Transverse colon (tissue), 4 donors: ENCODE measurements around the gene PHF21A. TPM values are rescaled to one million over a fixed set of nuclear protein-coding genes. Genes with fewer than 3 reads are reported as not detected.
A peak's percentile ranks its signal among the peaks of the same experiment; 100 is the strongest.

Experiments
- DNase-seq: peaks from one replicate; pipeline ENCODE4 v3.0.0-alpha.2; 2019
- H3K27ac ChIP-seq, 4 donors: fragments of 200-600 bp; sonication (generic); 2 replicates each; pipeline ENCODE4 v1.5.1; 2016 to 2018; ENCODE audit warnings: inconsistent platforms in 4 of 4
- H3K27me3 ChIP-seq: fragments of 200-600 bp; sonication (generic); 2 replicates; pipeline ENCODE4 v1.5.1; 2017; ENCODE audit warnings: inconsistent platforms
- H3K36me3 ChIP-seq, 4 donors: fragments of 200-600 bp; sonication (generic); 2 replicates each; pipeline ENCODE4 v1.5.1; 2017 to 2019; ENCODE audit warnings: inconsistent platforms in 4 of 4
- H3K4me1 ChIP-seq, 4 donors: fragments of 200-600 bp; sonication (generic); 2 replicates each; pipeline ENCODE4 v1.5.1; 2017 to 2020; ENCODE audit warnings: inconsistent platforms in 4 of 4
- H3K4me3 ChIP-seq, 4 donors: fragments of 200-600 bp; sonication (generic); 1 replicate in 1 of 4; 2 replicates in 3 of 4; pipeline versions ENCODE4 v1.5.1 to v1.6.1; 2017 to 2019; ENCODE audit warnings: inconsistent platforms in 4 of 4
- H3K9me3 ChIP-seq, 2 donors: fragments of 200-600 bp; sonication (generic); 2 replicates each; pipeline ENCODE4 v1.5.1; 2017 to 2019; ENCODE audit warnings: inconsistent platforms in 2 of 2
- EP300 ChIP-seq: sonication (generic); formaldehyde crosslinking; IDR thresholded peaks from one replicate; pipeline ENCODE4 v1.6.1; 2017; ENCODE audit warnings: antibody characterized with exemption, low read depth
- POLR2A ChIP-seq: fragments of 450-650 bp; IDR thresholded peaks from one replicate; pipeline ENCODE4 v1.6.1; 2016; ENCODE audit warnings: antibody characterized with exemption, mild to moderate bottlenecking, moderate library complexity
- POLR2AphosphoS5 ChIP-seq, 3 donors: sonication (generic); formaldehyde crosslinking; IDR thresholded peaks; one replicate each; pipeline ENCODE4 v1.6.1; 2016; ENCODE audit warnings: antibody characterized with exemption in 3 of 3
- WGBS, 2 donors: methylation state at CpG; one replicate each; pipeline ENCODE4 v1.1.5; 2018; ENCODE audit warnings: low coverage in 1 of 2; 5-methylcytosine and 5-hydroxymethylcytosine counted together
- in situ Hi-C, 4 donors: fragments of 200-750 bp; cut with MboI; loops; one replicate each; pipeline versions ENCODE4 v1.15.0 to v1.15.1; 2017; ENCODE audit warnings: low sequenced_read_pairs in 3 of 4, low pct_ligation_motif_present in 1 of 4, low pct_unique_long_range_greater_than_20kb in 1 of 4
- intact Hi-C: fragments of 100-400 bp; cut with DNase I; formaldehyde crosslinking; loops from one replicate; pipeline ENCODE4 v1.15.1; 2023; ENCODE audit warnings: low total_unique reads
- total RNA-seq, 4 donors: library from RNA; depleted of rRNA; stranded (reverse); fragments of >200 nt; gene quantifications; one replicate each; pipeline ENCODE4 v1.1.0, GENCODE V29; 2016
- TF ChIP-seq, protein P1 (sequence below), 5 experiments: fragments of 200-600 bp in 3 of 5; fragments of 450-650 bp in 2 of 5; sonication (generic) in 3 of 5; IDR thresholded peaks; 1 replicate in 2 of 5; 2 replicates in 3 of 5; pipeline ENCODE4 v1.5.1; 2016 to 2017; ENCODE audit warnings: antibody characterized with exemption in 5 of 5, inconsistent platforms in 3 of 5, mild to moderate bottlenecking in 2 of 5, moderate library complexity in 1 of 5

The PHF21A gene
- total RNA-seq: 10 to 100 TPM; 18.6 to 57.2 (median 40.2) TPM

DNA sequence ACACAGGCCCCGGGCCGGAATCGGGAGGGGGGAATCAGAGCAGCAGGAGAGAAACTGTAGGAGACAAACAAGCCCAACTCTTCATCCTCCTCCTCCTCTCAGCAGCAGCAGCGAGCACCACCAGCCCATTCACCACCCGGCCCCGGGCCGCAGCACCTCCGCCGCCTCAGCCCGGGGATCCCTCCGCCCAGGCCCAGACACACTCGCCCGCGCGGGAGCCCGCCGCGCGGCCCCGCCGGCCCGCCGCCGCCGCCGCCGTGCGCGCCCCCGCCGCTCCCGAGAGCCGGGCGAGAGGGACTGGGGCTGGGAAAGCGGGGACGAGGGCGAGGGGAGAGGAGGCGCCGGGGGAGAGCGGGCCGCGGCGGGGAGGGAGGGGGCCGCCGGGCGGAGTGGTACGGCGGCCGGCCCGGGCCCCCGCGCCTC lies at the start of gene PHF21A:
Gene PHF21A (minus strand): TSS at position 154 of the 423 bp plus-strand sequence. CDS start 37,235 bp downstream, outside the sequence.
- peak; percentile 76 to 89 (median 85) for TF ChIP-seq POLR2AphosphoS5 (IDR thresholded peaks at IDR 0.05)
- TF ChIP-seq EP300: no peak
- TF ChIP-seq POLR2A: peak; percentile 49
- TF ChIP-seq, protein P1, sequence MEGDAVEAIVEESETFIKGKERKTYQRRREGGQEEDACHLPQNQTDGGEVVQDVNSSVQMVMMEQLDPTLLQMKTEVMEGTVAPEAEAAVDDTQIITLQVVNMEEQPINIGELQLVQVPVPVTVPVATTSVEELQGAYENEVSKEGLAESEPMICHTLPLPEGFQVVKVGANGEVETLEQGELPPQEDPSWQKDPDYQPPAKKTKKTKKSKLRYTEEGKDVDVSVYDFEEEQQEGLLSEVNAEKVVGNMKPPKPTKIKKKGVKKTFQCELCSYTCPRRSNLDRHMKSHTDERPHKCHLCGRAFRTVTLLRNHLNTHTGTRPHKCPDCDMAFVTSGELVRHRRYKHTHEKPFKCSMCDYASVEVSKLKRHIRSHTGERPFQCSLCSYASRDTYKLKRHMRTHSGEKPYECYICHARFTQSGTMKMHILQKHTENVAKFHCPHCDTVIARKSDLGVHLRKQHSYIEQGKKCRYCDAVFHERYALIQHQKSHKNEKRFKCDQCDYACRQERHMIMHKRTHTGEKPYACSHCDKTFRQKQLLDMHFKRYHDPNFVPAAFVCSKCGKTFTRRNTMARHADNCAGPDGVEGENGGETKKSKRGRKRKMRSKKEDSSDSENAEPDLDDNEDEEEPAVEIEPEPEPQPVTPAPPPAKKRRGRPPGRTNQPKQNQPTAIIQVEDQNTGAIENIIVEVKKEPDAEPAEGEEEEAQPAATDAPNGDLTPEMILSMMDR (IDR thresholded peaks at IDR 0.05): no peak
- H3K36me3 ChIP-seq: no peaks in the 10 kb centered on the region
- no peaks in the 10 kb centered on the region for H3K27me3 ChIP-seq
- H3K27ac ChIP-seq: peak within 1 kb of the TSS; percentile 93 to 96 (median 94)
- WGBS, 2 donors: 0% methylated on average over 13 of the region's 52 CpGs; no CpG with 5 or more reads in 1 of the 2 donors
- peak; percentile 92 for DNase-seq
- intact Hi-C loops (no loop called here), in situ Hi-C loops (no loop called here)
- peaks cover 7 to 37% (median 17%) of the 10 kb centered on the region in 4 donors for H3K4me1 ChIP-seq
- H3K9me3 ChIP-seq: no peaks in the 10 kb centered on the region
- H3K4me3 ChIP-seq: peak within 1 kb of the TSS; percentile 64 to 91 (median 68)

DNA sequence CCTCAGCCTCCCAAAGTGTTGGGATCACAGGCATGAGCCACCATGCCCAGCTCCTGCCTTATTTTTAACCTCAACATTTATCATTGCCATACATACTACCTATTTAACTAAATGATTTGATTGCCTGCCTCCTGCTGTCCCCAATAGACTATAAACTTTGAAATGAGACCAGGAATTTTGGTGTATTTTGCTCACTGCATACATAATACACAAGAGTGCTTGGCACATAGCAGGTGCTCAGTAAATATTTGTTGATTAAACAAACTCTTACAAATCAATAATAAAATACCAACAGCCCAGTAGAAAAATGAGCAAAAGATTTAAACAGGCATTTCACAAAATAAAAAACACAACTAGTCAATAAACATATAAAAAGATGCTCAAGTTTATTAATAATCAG lies 49.5 kb upstream of the PHF21A start:
- Histone ChIP-seq H3K4me1 (peaks cover 0 to 3% (median 0%) of the 10 kb centered on the region in 4 donors), H3K4me3 (no peak overlapping the region), H3K27ac (no peak overlapping the region), H3K27me3 (peaks cover 3% of the 10 kb centered on the region), H3K36me3 (no peaks in the 10 kb centered on the region), H3K9me3 (no peaks in the 10 kb centered on the region)
- no peak for DNase-seq
- in situ Hi-C loops (no loop called here), intact Hi-C loops (no loop called here)
- no peak for TF ChIP-seq POLR2A
- no peak for TF ChIP-seq EP300
- TF ChIP-seq, protein P1 (IDR thresholded peaks at IDR 0.05): no peak
- TF ChIP-seq POLR2AphosphoS5 (IDR thresholded peaks at IDR 0.05): no peak

DNA sequence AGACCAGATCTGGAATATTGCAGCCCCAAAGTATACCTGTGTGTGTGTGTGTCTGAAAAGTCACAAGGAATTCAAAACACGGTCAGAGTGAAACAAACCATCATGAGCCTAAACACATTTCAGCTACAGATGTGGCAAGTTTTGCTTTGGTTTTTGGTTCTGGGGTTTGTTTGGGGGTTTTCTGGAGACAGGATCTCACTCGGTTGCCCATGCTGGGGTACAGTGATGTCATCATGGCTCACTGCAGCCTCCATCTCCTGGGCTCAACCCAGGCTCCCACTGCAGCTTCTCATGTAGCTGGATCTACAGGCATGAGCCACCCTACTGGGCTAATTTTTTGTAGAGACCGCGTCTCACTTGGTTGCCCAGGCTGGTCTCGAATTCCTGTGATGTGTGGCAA lies 41.4 kb upstream of the PHF21A start:
- intact Hi-C loops: no loop called here
- Histone ChIP-seq H3K4me1 (peaks cover 0 to 7% (median 0%) of the 10 kb centered on the region in 4 donors), H3K36me3 (no peaks in the 10 kb centered on the region), H3K27me3 (peaks cover 27% of the 10 kb centered on the region), H3K9me3 (no peaks in the 10 kb centered on the region), H3K27ac (no peak overlapping the region), H3K4me3 (no peak overlapping the region)
- in situ Hi-C loops: no loop called here
- TF ChIP-seq, protein P1 (IDR thresholded peaks at IDR 0.05): no peak
- TF ChIP-seq EP300 (no peak), POLR2A (no peak), POLR2AphosphoS5 (IDR thresholded peaks at IDR 0.05) (no peak)
- DNase-seq: no peak
- 74 to 90% methylated on average over 2 to 4 of the region's 5 CpGs for WGBS, 2 donors

DNA sequence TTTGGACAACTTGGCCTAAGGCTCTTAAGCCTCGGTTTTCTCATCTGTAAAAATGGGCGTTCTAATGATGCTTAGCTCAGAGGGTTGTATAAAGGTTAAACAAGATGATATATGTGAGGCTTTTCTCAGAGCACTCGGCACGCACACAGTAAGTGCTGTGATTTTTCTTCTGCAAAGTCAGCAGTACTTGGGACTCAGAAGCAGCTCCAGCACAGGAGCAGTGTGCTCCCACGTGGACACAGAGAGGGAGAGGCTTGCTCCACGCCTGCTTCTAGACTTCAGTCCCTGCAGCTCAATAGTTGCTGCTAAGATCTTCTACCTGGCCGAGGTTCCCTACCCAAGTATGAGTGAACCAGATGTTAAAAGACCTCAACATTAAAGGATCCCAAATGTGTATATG lies 39.9 kb upstream of the PHF21A start:
- WGBS, 2 donors: 79% methylated on average over 7 of the region's 7 CpGs; no CpG with 5 or more reads in 1 of the 2 donors
- Histone ChIP-seq H3K4me3 (no peak overlapping the region), H3K27me3 (peaks cover 27% of the 10 kb centered on the region), H3K4me1 (peaks cover 0 to 7% (median 0%) of the 10 kb centered on the region in 4 donors), H3K36me3 (no peaks in the 10 kb centered on the region), H3K9me3 (no peaks in the 10 kb centered on the region), H3K27ac (no peak overlapping the region)
- intact Hi-C loops (no loop called here), in situ Hi-C loops (no loop called here)
- TF ChIP-seq, protein P1 (IDR thresholded peaks at IDR 0.05): no peak
- TF ChIP-seq POLR2AphosphoS5 (IDR thresholded peaks at IDR 0.05) (no peak), POLR2A (no peak), EP300 (no peak)
- no peak for DNase-seq
